Loucy (cell line): ENCODE measurements around the gene UQCRHL.

Experiments
- H2AFZ ChIP-seq: fragments of 200-600 bp; sonication (generic); 2 replicates; pipeline ENCODE4 v1.6.0; 2016; ENCODE audit warnings: antibody characterized with exemption, mild to moderate bottlenecking, low read length, moderate library complexity
- H3F3A ChIP-seq: fragments of 200-600 bp; 2 replicates; pipeline ENCODE4 v1.6.0; 2016; ENCODE audit warnings: antibody characterized with exemption, low read depth, mild to moderate bottlenecking
- H3K27me3 ChIP-seq: fragments of 200-600 bp; sonication (generic); 2 replicates; pipeline ENCODE4 v1.6.1; 2014; ENCODE audit warnings: low read length, mild to moderate bottlenecking; ENCODE audit not compliant: insufficient read depth, poor library complexity, severe bottlenecking
- H3K36me3 ChIP-seq: fragments of 200-600 bp; sonication (generic); 2 replicates; pipeline ENCODE4 v1.6.1; 2016; ENCODE audit warnings: low read length; ENCODE audit not compliant: insufficient read depth
- H3K4me1 ChIP-seq: fragments of 200-600 bp; sonication (generic); 2 replicates; pipeline ENCODE4 v1.5.1; 2014; ENCODE audit warnings: low read length, mild to moderate bottlenecking; ENCODE audit not compliant: insufficient read depth, poor library complexity, severe bottlenecking
- H3K4me2 ChIP-seq: fragments of 200-600 bp; sonication (generic); 2 replicates; pipeline ENCODE4 v1.6.0; 2014; ENCODE audit warnings: antibody characterized with exemption, low read length, low read depth, mild to moderate bottlenecking; ENCODE audit not compliant: poor library complexity, severe bottlenecking
- H3K4me3 ChIP-seq: fragments of 200-600 bp; sonication (generic); 2 replicates; pipeline ENCODE4 v1.5.1; 2014; ENCODE audit warnings: low read length, mild to moderate bottlenecking, mixed read lengths; ENCODE audit not compliant: poor library complexity, severe bottlenecking
- H3K79me2 ChIP-seq: fragments of 200-600 bp; sonication (generic); 2 replicates; pipeline ENCODE4 v1.6.1; 2014; ENCODE audit warnings: low read length; ENCODE audit not compliant: insufficient read depth
- H3K9ac ChIP-seq: fragments of 200-600 bp; sonication (generic); 2 replicates; pipeline ENCODE4 v1.6.0; 2014; ENCODE audit warnings: mild to moderate bottlenecking, low read depth, low read length, moderate library complexity; ENCODE audit not compliant: poor library complexity, severe bottlenecking
- H3K9me2 ChIP-seq: fragments of 200-600 bp; sonication (generic); replicated peaks from 2 replicates; pipeline ENCODE4 v1.6.1; 2016; ENCODE audit warnings: low read depth, low read length, mixed read lengths
- H3K9me3 ChIP-seq: fragments of 200-600 bp; sonication (generic); 2 replicates; pipeline ENCODE4 v1.6.1; 2014; ENCODE audit warnings: mild to moderate bottlenecking, antibody characterized with exemption, low read length, low read depth; ENCODE audit not compliant: insufficient read depth
- H4K20me1 ChIP-seq: fragments of 200-600 bp; sonication (generic); 2 replicates; pipeline ENCODE4 v1.6.0; 2014; ENCODE audit warnings: antibody characterized with exemption, low read length, mild to moderate bottlenecking; ENCODE audit not compliant: insufficient read depth, poor library complexity, severe bottlenecking
- EZH2phosphoT487 ChIP-seq: fragments of 200-600 bp; IDR thresholded peaks from 2 replicates; pipeline ENCODE4 v1.6.1; 2018; ENCODE audit warnings: antibody characterized with exemption, mild to moderate bottlenecking, moderate library complexity, borderline replicate concordance
- TF ChIP-seq, protein P1 (sequence below): fragments of 200-600 bp; sonication (generic); conservative IDR thresholded peaks from 2 replicates; pipeline ENCODE4 v1.5.1; 2014; ENCODE audit warnings: mild to moderate bottlenecking, antibody characterized with exemption, low read length

The UQCRHL gene

DNA sequence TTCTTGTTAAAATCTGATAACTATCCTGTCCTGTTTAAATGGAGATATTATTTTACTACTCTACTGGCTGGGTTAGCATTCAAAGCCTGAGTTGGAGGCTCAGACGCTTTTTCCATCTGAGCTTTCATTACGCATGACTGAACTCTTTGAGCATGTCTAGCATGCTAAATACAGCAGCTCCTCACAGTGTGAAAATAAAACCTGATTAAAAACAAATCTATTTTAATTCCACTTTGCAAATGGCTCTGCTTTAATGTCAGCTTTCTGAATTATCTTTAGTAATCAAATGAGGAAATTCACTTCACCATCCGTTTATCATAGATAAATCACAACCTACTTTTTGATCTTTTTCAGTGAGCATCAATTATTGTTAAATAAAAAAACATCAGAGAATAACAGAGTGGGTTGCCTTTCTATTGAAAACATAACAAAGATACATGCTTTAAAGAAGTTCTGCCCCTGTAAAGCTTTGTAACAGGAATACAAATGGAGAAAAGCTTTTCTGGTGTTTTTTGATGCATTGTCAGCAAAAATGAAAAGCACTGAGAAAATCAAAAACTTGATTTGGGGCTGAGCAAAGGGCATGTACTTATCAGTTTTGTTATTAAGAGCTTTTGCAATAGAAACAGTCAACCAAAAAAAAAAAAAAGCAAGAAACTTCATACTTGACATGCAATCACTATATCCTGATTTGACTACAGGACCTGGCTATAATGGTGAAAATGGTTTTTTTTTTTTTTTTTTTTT lies 36.5 kb upstream of the UQCRHL start:
- H3K9me2 ChIP-seq, result no peaks in the 10 kb centered on the region
- H4K20me1 ChIP-seq, result peaks cover 6% of the 10 kb centered on the region
- TF ChIP-seq, protein P1, sequence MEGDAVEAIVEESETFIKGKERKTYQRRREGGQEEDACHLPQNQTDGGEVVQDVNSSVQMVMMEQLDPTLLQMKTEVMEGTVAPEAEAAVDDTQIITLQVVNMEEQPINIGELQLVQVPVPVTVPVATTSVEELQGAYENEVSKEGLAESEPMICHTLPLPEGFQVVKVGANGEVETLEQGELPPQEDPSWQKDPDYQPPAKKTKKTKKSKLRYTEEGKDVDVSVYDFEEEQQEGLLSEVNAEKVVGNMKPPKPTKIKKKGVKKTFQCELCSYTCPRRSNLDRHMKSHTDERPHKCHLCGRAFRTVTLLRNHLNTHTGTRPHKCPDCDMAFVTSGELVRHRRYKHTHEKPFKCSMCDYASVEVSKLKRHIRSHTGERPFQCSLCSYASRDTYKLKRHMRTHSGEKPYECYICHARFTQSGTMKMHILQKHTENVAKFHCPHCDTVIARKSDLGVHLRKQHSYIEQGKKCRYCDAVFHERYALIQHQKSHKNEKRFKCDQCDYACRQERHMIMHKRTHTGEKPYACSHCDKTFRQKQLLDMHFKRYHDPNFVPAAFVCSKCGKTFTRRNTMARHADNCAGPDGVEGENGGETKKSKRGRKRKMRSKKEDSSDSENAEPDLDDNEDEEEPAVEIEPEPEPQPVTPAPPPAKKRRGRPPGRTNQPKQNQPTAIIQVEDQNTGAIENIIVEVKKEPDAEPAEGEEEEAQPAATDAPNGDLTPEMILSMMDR, result no peak
- no peak for TF ChIP-seq EZH2phosphoT487
- H3K9ac ChIP-seq, result peak overlapping the region; percentile 37
- H3K9me3 ChIP-seq, result no peaks in the 10 kb centered on the region
- H3K4me1 ChIP-seq, result peaks cover 28% of the 10 kb centered on the region
- H3K4me3 ChIP-seq, result peak overlapping the region; percentile 93
- H2AFZ ChIP-seq, result no peak overlapping the region
- no peaks in the 10 kb centered on the region for H3K27me3 ChIP-seq
- peaks cover 8% of the 10 kb centered on the region; the same call in 1 of the 2 replicates for H3F3A ChIP-seq
- H3K36me3 ChIP-seq, result no peaks in the 10 kb centered on the region
- H3K4me2 ChIP-seq, result peak overlapping the region; percentile 59
- peaks cover 50% of the 10 kb centered on the region for H3K79me2 ChIP-seq

DNA sequence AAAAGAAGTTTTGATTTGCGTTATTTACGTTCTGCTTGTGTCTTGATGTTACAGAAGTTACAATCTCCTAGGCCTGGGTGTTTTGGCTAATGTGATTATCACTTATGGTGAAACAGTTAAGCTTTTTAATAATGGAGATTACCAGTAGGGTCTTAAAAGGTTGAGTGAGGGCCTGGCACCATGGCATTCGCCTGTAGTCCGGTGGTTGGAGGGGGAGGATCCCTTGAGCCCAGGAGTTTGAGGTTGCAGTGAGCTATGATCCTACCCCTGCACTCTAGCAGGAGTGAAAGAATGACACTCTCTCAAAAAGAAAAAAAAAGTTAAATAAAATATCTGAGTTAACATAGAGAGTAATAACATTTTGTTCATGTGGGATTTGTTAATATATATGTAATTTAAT lies 31.3 kb upstream of the UQCRHL start:
- Histone ChIP-seq H3K27me3 (peaks cover 9% of the 10 kb centered on the region), H3K9me3 (no peaks in the 10 kb centered on the region), H3K4me1 (peaks cover 20% of the 10 kb centered on the region), H2AFZ (no peak overlapping the region), H3K9me2 (no peaks in the 10 kb centered on the region), H3F3A (peaks cover 16% of the 10 kb centered on the region), H3K36me3 (no peaks in the 10 kb centered on the region), H4K20me1 (peaks cover 2% of the 10 kb centered on the region), H3K79me2 (peaks cover 38% of the 10 kb centered on the region), H3K9ac (no peak overlapping the region), H3K4me2 (no peak overlapping the region), H3K4me3 (no peak overlapping the region)
- TF ChIP-seq, protein P1, result no peak
- TF ChIP-seq EZH2phosphoT487, result no peak

DNA sequence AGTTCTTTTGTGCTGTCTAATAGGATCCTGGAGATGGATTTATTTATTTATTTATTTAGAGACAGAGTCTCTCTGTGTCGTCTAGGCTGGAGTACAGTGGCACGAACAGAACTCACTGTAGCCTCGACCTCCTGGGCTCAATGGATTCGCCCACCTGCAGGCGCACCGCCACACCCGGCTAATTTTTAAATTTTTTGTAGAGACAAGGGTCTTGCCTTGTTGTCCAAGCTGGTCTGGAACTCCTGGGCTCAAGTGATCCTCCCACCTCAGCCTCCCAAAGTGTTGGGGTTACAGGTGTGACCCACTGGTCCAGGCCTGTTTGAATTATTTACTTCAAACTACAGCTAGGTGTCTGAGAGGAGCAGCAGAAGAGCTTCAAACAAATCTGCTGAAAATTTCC lies 30.5 kb upstream of the UQCRHL start:
- no peak overlapping the region for H3K9ac ChIP-seq
- no peaks in the 10 kb centered on the region for H3K9me3 ChIP-seq
- H3K4me2 ChIP-seq, result peak overlapping the region; percentile 76
- H3F3A ChIP-seq, result peaks cover 14% of the 10 kb centered on the region; the same call in 1 of the 2 replicates
- no peak overlapping the region for H2AFZ ChIP-seq
- H3K4me3 ChIP-seq, result no peak overlapping the region
- H3K36me3 ChIP-seq, result no peaks in the 10 kb centered on the region
- H3K27me3 ChIP-seq, result peaks cover 11% of the 10 kb centered on the region
- peaks cover 3% of the 10 kb centered on the region for H4K20me1 ChIP-seq
- TF ChIP-seq EZH2phosphoT487, result no peak
- TF ChIP-seq, protein P1, result no peak
- H3K9me2 ChIP-seq, result no peaks in the 10 kb centered on the region
- H3K79me2 ChIP-seq, result peaks cover 44% of the 10 kb centered on the region
- peaks cover 20% of the 10 kb centered on the region for H3K4me1 ChIP-seq
